ENCODE measurements around the gene OBSL1. TPM values are rescaled to one million over a fixed set of nuclear protein-coding genes. Genes with fewer than 3 reads are reported as not detected.

Gene OBSL1
- total and polyA plus RNA-seq, 9 donors: 53.2 to 740 (median 468) TPM

DNA sequence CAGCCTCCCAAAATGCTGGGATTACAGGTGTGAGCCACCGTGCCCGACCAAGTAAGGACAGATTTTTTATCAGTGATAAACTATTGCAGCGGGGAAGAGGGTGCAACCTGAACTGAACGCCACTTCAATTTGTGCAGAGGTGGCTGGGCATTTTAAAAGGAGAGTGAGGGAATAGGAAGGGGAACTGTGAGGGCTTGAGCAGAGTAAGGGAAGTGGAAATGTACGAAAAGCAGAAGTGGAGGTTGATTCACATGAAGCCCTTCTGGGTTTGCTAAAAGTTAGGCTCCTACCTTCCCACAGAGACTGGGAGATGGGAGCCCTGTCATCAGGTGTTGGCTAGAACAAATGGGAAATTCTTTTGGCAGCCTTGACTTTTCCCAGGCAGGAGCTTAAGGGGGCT, 32.4 kb upstream of the OBSL1 start:
- TF ChIP-seq, protein P1, sequence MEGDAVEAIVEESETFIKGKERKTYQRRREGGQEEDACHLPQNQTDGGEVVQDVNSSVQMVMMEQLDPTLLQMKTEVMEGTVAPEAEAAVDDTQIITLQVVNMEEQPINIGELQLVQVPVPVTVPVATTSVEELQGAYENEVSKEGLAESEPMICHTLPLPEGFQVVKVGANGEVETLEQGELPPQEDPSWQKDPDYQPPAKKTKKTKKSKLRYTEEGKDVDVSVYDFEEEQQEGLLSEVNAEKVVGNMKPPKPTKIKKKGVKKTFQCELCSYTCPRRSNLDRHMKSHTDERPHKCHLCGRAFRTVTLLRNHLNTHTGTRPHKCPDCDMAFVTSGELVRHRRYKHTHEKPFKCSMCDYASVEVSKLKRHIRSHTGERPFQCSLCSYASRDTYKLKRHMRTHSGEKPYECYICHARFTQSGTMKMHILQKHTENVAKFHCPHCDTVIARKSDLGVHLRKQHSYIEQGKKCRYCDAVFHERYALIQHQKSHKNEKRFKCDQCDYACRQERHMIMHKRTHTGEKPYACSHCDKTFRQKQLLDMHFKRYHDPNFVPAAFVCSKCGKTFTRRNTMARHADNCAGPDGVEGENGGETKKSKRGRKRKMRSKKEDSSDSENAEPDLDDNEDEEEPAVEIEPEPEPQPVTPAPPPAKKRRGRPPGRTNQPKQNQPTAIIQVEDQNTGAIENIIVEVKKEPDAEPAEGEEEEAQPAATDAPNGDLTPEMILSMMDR (IDR thresholded peaks at IDR 0.05): no peak
- TF ChIP-seq EP300 (IDR thresholded peaks at IDR 0.05) (no peak), POLR2A (IDR thresholded peaks at IDR 0.05) (no peak)
- Histone ChIP-seq H3K4me3 (no peak overlapping the region), H3K9me3 (no peaks in the 10 kb centered on the region), H3K27me3 (no peaks in the 10 kb centered on the region), H3K4me1 (ENCODE audit: insufficient read depth) (peaks cover 36% of the 10 kb centered on the region), H3K36me3 (no peaks in the 10 kb centered on the region), H3K27ac (peak overlapping the region in 1 of 2 donors; percentile 95)
- 90 to 91% (median 90%) methylated on average over 5 of the region's 5 CpGs for WGBS, 3 donors
- intact Hi-C loops (cut with DNase I): no loop called here
- no peak for DNase-seq

DNA sequence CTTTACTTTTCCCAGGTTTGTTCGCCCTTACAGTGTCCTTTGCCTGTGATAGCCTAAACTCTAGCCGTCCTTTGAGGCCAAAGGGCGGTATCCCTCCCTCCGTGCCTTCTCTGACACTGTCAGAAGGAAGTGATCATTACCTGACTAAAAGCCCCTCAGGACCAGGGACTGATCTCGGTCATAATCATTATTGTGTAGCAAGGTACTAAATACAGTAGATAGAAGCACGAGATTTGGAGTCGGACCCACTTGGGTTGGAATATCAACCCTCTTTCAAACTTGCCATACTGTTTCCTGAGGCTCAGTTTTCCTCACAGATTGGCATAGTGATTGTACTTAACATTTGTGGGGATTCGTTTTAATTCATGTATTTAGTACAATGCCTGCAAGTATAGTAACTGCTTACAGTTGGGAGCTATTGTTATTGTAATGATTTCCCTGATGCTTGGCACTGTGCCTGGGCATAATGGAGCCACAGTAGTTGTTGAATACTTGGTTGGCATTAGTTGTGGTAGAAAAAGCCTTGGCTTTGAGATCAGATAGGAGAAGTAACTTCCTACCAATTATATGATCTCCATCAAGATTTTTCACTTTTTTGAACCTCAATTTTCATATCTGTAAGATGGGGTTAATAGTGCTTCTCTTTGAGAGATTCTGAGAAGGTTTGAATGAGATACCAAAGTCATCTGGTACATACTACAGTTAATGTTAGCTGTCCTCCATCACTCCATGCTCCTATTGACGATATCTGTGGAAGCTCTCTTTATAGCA, 27.2 kb upstream of the OBSL1 start:
- Histone ChIP-seq H3K36me3 (no peaks in the 10 kb centered on the region), H3K9me3 (no peaks in the 10 kb centered on the region), H3K27ac (peak overlapping the region; percentile 75 to 91), H3K4me1 (ENCODE audit: insufficient read depth) (peaks cover 12% of the 10 kb centered on the region), H3K4me3 (peak overlapping the region; percentile 80), H3K27me3 (no peaks in the 10 kb centered on the region)
- intact Hi-C loops (cut with DNase I): no loop called here
- TF ChIP-seq EP300 (IDR thresholded peaks at IDR 0.05) (no peak), POLR2A (IDR thresholded peaks at IDR 0.05) (no peak)
- TF ChIP-seq, protein P1 (IDR thresholded peaks at IDR 0.05): no peak
- WGBS, 3 donors: 20 to 23% (median 22%) methylated on average over 9 of the region's 9 CpGs
- peak in 1 of 5 donors; percentile 60 for DNase-seq

DNA sequence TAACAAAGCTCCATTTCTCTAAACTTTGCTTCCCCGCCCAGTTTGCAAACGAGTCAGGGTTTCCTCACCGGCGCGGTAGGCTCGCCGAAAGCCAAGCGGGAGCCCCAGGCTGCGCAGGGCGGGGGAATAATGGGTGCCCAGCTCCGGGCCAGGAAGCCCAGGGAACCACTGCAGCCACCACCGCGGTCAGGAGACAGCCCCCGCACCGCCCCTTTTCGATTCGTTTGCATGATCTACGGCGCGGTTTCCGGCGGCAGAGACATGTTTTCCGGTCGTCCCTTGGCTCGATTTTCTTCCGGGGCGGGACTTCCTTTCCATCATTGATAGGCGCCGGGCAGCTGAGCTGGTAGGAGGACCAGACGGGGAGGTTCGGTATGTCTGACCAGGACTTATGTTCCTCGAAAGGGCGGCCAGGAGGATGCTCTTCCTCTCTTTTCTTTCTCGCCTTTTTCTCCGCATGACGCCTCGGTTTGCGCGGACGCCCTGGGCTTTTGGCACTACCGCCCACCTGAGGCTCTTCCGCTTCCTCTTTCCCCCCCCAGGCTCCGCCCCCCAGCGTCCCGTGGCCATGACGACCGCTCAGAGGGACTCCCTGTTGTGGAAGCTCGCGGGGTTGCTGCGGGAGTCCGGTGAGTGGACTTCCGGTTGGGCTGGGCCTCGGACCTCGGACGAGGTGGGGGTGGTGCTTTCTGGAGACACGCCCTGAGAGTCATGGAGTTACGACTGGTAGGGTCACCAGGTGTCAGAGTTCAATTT, 26.4 kb upstream of the OBSL1 start, which contains the start of gene STK11IP:
STK11IP (plus strand) TSS at position 306 of the 756 bp plus-strand sequence; CDS start at position 569, 263 bp downstream.
- TF ChIP-seq EP300 (IDR thresholded peaks at IDR 0.05): no peak
- TF ChIP-seq POLR2A (IDR thresholded peaks at IDR 0.05): peak; percentile 91
- 0% methylated on average over 55 to 57 of the region's 57 CpGs for WGBS, 3 donors
- H3K27ac ChIP-seq: peak within 1 kb of the TSS; percentile 75 to 91
- H3K27me3 ChIP-seq: no peaks in the 10 kb centered on the region
- no peaks in the 10 kb centered on the region for H3K9me3 ChIP-seq
- intact Hi-C loops (cut with DNase I): no loop called here
- H3K36me3 ChIP-seq: no peaks in the 10 kb centered on the region
- H3K4me1 ChIP-seq (ENCODE audit: insufficient read depth): peaks cover 12% of the 10 kb centered on the region
- peak; percentile 96 to 98 (median 96) for DNase-seq
- peak within 1 kb of the TSS; percentile 80 for H3K4me3 ChIP-seq

- Histone ChIP-seq H3K4me1 (ENCODE audit: insufficient read depth) (peaks cover 12% of the 10 kb centered on the region), H3K27ac (peak overlapping the region; percentile 26 to 91), H3K27me3 (no peaks in the 10 kb centered on the region), H3K4me3 (peak overlapping the region; percentile 80), H3K9me3 (no peaks in the 10 kb centered on the region), H3K36me3 (no peaks in the 10 kb centered on the region)
- no peak for TF ChIP-seq EP300 (IDR thresholded peaks at IDR 0.05)
- TF ChIP-seq POLR2A (IDR thresholded peaks at IDR 0.05): no peak
- TF ChIP-seq, protein P1 (IDR thresholded peaks at IDR 0.05): no peak
- WGBS, 3 donors: 6 to 9% (median 7%) methylated on average over 19 of the region's 19 CpGs
- intact Hi-C loops (cut with DNase I): no loop called here
- no peak for DNase-seq
These were observed 25.7 kb upstream of the OBSL1 start for GRCh38 chr2:219596954-219597551.

Data from ovary (tissue), 9 donors.